Measurements from ENCODE around the gene EML6.

Gene EML6

GRCh38 chr2:54699665-54700064 is 23.8 kb upstream of the EML6 start:
- no peaks in the 10 kb centered on the region for H3F3A ChIP-seq (ENCODE audit: low read depth)
- no peak for TF ChIP-seq CTCF (conservative IDR thresholded peaks at IDR 0.05; ENCODE audit: low read length)
- TF ChIP-seq EZH2phosphoT487 (IDR thresholded peaks at IDR 0.05; ENCODE audit: borderline replicate concordance), result no peak
- H3K4me2 ChIP-seq (ENCODE audit: low read depth, low read length, poor library complexity, severe bottlenecking), result no peak overlapping the region
- H3K4me1 ChIP-seq (ENCODE audit: insufficient read depth, low read length, poor library complexity, severe bottlenecking), result no peaks in the 10 kb centered on the region
- no peaks in the 10 kb centered on the region for H3K9me2 ChIP-seq (replicated peaks; ENCODE audit: low read depth, low read length)
- H3K9me3 ChIP-seq (ENCODE audit: insufficient read depth, low read depth, low read length), result no peaks in the 10 kb centered on the region
- no peaks in the 10 kb centered on the region for H3K79me2 ChIP-seq (ENCODE audit: insufficient read depth, low read length)
- H3K36me3 ChIP-seq (ENCODE audit: insufficient read depth, low read length), result no peaks in the 10 kb centered on the region
- no peaks in the 10 kb centered on the region for H3K27me3 ChIP-seq (ENCODE audit: insufficient read depth, low read length, poor library complexity, severe bottlenecking)
- H3K9ac ChIP-seq (ENCODE audit: low read depth, low read length, poor library complexity, severe bottlenecking), result no peak overlapping the region
- H2AFZ ChIP-seq (ENCODE audit: low read length), result no peak overlapping the region
- H3K4me3 ChIP-seq (ENCODE audit: low read length, poor library complexity, severe bottlenecking), result no peak overlapping the region
- no peaks in the 10 kb centered on the region for H4K20me1 ChIP-seq (ENCODE audit: insufficient read depth, low read length, poor library complexity, severe bottlenecking)

- H3K4me2 ChIP-seq (ENCODE audit: low read depth, low read length, poor library complexity, severe bottlenecking), result no peak overlapping the region
- H4K20me1 ChIP-seq (ENCODE audit: insufficient read depth, low read length, poor library complexity, severe bottlenecking), result no peaks in the 10 kb centered on the region
- no peaks in the 10 kb centered on the region for H3K9me3 ChIP-seq (ENCODE audit: insufficient read depth, low read depth, low read length)
- TF ChIP-seq CTCF (conservative IDR thresholded peaks at IDR 0.05; ENCODE audit: low read length), result no peak
- no peak for TF ChIP-seq EZH2phosphoT487 (IDR thresholded peaks at IDR 0.05; ENCODE audit: borderline replicate concordance)
- H3K4me1 ChIP-seq (ENCODE audit: insufficient read depth, low read length, poor library complexity, severe bottlenecking), result no peaks in the 10 kb centered on the region
- no peaks in the 10 kb centered on the region for H3K79me2 ChIP-seq (ENCODE audit: insufficient read depth, low read length)
- no peak overlapping the region for H3K9ac ChIP-seq (ENCODE audit: low read depth, low read length, poor library complexity, severe bottlenecking)
- no peaks in the 10 kb centered on the region for H3K36me3 ChIP-seq (ENCODE audit: insufficient read depth, low read length)
- H3K4me3 ChIP-seq (ENCODE audit: low read length, poor library complexity, severe bottlenecking), result no peak overlapping the region
- H2AFZ ChIP-seq (ENCODE audit: low read length), result no peak overlapping the region
- H3K9me2 ChIP-seq (replicated peaks; ENCODE audit: low read depth, low read length), result no peaks in the 10 kb centered on the region
- H3F3A ChIP-seq (ENCODE audit: low read depth), result no peaks in the 10 kb centered on the region
- H3K27me3 ChIP-seq (ENCODE audit: insufficient read depth, low read length, poor library complexity, severe bottlenecking), result no peaks in the 10 kb centered on the region
Observed at GRCh38 chr2:54701029-54701428, 22.4 kb upstream of the EML6 start.

GRCh38 chr2:54704238-54704637 is 19.2 kb upstream of the EML6 start:
- H3K4me3 ChIP-seq (ENCODE audit: low read length, poor library complexity, severe bottlenecking), result no peak overlapping the region
- no peak overlapping the region for H3K4me2 ChIP-seq (ENCODE audit: low read depth, low read length, poor library complexity, severe bottlenecking)
- no peaks in the 10 kb centered on the region for H3K4me1 ChIP-seq (ENCODE audit: insufficient read depth, low read length, poor library complexity, severe bottlenecking)
- H3F3A ChIP-seq (ENCODE audit: low read depth), result no peaks in the 10 kb centered on the region
- no peaks in the 10 kb centered on the region for H3K9me2 ChIP-seq (replicated peaks; ENCODE audit: low read depth, low read length)
- H3K9me3 ChIP-seq (ENCODE audit: insufficient read depth, low read depth, low read length), result no peaks in the 10 kb centered on the region
- no peaks in the 10 kb centered on the region for H4K20me1 ChIP-seq (ENCODE audit: insufficient read depth, low read length, poor library complexity, severe bottlenecking)
- no peak overlapping the region for H3K9ac ChIP-seq (ENCODE audit: low read depth, low read length, poor library complexity, severe bottlenecking)
- TF ChIP-seq EZH2phosphoT487 (IDR thresholded peaks at IDR 0.05; ENCODE audit: borderline replicate concordance) (no peak), CTCF (conservative IDR thresholded peaks at IDR 0.05; ENCODE audit: low read length) (no peak)
- no peaks in the 10 kb centered on the region for H3K36me3 ChIP-seq (ENCODE audit: insufficient read depth, low read length)
- H3K27me3 ChIP-seq (ENCODE audit: insufficient read depth, low read length, poor library complexity, severe bottlenecking), result no peaks in the 10 kb centered on the region
- no peak overlapping the region for H2AFZ ChIP-seq (ENCODE audit: low read length)
- no peaks in the 10 kb centered on the region for H3K79me2 ChIP-seq (ENCODE audit: insufficient read depth, low read length)
